ENCODE data around the gene FLT3LG.
A peak's percentile ranks its signal among the peaks of the same experiment; 100 is the strongest.
"Not testable (repeated sequence)": the region's sequence is repeated elsewhere in the genome, so short reads cannot be mapped to it uniquely, and the experiment has no call there.

FLT3LG gene

GRCh38 chr19:49463960-49464740 is 9.9 kb upstream of the FLT3LG start:
- DNase-seq: no peak

- DNase-seq: no peak
These were observed 8.6 kb upstream of the FLT3LG start for GRCh38 chr19:49465371-49465770.

DNA sequence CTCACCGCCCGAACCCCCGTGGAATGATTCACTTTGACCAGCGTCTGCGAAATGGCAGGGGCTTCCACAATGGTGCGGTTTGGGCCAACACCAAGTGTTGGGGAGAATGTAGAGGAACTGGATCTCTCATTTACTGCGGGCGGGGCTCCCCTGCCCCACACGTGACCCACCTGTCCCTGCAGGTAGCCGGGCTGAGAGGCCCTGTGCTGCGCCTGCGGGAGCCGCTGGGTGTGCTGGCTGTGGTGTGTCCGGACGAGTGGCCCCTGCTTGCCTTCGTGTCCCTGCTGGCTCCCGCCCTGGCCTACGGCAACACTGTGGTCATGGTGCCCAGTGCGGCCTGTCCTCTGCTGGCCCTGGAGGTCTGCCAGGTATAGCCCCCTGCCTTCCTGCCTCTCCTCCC is 5.8 kb upstream of the FLT3LG start:
- DNase-seq: no peak

DNA sequence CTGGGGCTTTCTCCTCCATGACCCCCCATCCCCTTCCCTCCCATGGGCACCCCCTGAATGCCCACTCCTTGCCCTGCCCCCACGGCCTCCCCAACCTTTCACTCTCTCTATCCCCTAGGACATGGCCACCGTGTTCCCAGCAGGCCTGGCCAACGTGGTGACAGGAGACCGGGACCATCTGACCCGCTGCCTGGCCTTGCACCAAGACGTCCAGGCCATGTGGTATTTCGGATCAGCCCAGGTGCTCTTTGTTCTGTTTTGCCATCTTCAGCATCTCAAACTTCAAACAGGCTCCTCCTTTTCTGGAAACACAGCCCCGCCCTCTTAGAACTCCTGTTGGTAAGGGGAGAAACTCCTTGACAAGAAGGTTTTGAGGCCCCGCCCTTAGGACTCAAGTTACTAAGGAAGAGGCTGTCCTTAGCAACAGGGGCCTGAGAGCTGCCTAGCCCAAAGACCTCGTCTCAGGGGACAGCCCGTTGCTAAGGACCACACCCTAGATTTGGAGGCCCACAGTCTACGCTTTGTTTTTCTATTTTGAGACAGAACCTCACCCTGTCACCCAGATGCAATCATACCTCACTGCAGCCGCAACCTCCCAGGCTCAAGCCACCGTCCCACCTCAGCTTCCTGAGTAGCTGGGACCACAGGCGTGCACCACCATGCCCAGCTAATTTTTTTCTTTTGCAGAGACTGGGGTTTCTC is 5.1 kb upstream of the FLT3LG start:
- DNase-seq: no peak

DNA sequence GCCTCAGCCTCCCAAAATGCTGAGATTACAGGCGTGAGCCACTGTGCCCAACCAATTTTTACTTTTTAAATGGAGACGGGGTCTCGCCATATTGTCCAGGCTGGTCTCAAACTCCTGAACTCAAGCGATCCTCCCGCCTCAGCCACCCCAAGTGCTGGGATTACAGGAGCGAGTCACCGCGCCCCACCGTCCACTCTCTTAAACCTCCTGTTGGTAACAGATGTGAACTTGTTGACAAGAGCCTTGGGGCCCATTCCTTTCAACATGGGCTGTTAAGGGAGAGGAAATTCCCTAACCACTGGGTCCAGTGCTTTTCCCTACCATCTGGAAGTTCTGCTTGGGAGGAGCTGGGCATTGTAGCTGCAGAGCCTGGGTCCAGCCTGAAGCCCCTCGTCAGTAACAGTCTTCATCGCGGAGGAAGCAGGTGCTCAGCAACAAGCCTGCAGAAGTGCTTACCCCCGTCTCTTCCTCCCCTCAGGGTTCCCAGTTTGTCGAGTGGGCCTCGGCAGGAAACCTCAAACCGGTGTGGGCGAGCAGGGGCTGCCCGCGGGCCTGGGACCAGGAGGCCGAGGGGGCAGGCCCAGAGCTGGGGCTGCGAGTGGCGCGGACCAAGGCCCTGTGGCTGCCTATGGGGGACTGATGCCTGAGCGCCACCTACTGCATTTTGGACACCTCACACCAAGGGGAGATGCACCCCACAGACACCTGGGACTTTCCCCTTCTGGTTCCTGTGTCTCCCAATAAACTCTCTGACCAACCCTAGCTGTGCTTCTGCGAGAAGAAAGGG is 4.0 kb upstream of the FLT3LG start:
- no peak for DNase-seq

GRCh38 chr19:49470615-49470978 is 3.4 kb upstream of the FLT3LG start:
- no peak for DNase-seq

DNA sequence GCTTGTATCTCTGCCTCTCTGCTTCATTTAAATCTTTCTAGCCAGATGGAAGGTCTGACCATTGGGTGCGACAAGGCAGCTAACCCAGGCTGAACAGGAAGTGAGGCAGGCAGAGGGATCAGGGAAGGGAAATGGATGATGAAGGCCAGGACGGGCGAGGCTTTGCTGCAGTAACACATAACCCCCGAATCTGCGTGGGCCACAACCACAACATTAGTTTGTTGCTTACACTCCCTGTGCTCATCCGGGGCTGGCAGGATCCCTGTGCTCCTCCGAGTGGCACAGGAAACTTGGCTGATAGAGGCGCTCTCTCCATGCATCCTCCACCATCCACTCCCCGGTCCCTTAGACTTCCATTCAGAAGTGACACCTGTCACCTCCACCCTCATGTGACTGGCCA is 1.1 kb upstream of the FLT3LG start:
- no peak for DNase-seq

DNA sequence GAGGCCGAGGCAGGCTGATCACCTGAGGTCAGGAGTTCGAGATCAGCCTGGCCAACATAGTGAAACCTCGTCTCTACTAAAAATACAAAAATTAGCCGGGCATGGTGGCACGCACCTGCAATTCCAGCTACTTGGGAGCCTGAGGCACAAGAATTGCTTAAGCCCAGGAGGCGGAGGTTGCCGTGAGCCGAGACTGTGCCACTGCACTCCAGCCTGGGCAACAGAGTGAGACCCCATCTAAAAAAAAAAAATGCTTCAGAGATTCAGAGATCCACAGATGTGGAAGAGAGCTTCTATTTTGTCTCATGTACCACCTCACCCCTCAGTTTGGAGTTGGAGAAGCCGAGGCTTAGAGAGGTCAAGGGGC is 531 bp upstream of the FLT3LG start:
- not testable (repeated sequence) for DNase-seq

GRCh38 chr19:49474542-49474924 is 518 bp downstream of the FLT3LG start:
- DNase-seq: no peak

GRCh38 chr19:49475191-49475917 is 1.3 kb downstream of the FLT3LG start:
- DNase-seq: no peak

- DNase-seq: peak; percentile 68
These were observed 2.2 kb downstream of the FLT3LG start for GRCh38 chr19:49475995-49476880.

DNA sequence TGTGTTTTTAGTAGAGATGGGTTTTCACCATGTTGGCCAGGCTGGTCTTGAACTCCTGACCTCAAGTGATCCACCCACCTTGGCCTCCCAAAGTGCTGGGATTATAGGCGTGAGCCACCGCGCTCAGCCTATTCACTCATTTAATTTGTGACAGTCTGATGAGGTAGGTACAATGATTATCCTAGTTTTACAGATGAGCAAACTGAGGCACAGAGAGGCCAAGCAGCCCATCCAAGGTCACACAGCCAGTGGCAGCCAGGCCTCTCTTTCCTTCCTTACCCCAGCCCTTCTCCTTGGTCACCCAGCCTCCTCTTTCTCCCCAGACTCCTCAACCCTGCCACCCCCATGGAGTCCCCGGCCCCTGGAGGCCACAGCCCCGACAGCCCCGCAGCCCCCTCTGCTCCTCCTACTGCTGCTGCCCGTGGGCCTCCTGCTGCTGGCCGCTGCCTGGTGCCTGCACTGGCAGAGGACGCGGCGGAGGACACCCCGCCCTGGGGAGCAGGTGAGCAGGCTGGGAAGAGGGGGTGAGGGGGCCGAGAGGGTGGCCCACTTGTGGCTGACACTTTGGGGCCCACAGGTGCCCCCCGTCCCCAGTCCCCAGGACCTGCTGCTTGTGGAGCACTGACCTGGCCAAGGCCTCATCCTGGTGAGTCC is 6.1 kb downstream of the FLT3LG start:
- DNase-seq: no peak

DNA sequence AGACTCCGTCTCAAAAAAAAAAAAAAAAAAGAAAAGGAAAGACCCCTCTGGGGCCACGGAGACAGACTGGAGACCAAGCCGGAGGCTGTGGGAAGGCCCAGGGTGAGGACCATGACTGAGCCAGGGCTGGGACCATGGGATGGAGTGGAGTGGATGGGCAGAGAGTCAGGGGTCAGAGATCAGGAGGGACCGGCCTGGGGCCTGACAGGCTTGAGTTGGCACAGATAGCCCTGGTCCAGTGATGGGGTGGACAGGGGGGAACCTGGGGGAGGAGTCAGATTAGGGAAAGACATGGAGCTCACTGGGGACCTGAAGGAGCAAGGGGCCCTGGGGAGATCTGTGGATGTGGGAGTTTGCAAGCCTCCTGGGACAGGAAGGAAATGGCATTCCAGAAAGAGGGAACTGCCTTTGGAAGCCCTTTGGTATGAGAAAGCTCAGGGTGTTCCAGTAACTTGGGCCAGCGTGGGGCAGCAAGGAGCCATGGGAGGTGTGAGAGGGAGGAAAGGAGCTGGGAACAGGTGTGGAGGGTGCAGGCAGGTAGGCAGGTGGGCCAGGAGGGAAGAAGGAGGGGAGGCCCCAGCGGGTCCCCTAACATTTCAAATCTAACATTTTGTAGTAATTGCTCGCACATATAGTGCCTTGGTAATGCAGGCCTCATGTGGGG is 7.1 kb downstream of the FLT3LG start:
- DNase-seq: no peak

DNA sequence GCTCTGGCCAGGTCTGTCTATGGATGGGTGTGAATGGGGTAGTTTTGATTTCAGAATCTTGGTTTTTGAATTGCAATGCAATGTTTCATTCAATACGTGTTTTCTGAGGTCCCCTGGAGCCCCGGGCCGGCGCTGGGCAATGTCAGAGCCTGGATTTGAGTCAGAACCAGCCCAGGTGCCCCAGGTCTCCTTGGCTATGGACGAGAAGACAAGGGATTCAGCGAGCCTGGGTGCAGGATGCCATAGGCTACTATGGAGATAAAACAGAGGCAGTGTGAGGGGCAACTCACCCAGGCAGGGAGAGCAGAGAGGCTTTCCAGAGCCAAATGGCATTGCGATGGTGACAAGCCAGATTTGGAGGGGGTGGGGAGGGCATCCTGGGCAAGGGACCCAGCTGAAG is 12.2 kb downstream of the FLT3LG start:
- no peak for DNase-seq

DNA sequence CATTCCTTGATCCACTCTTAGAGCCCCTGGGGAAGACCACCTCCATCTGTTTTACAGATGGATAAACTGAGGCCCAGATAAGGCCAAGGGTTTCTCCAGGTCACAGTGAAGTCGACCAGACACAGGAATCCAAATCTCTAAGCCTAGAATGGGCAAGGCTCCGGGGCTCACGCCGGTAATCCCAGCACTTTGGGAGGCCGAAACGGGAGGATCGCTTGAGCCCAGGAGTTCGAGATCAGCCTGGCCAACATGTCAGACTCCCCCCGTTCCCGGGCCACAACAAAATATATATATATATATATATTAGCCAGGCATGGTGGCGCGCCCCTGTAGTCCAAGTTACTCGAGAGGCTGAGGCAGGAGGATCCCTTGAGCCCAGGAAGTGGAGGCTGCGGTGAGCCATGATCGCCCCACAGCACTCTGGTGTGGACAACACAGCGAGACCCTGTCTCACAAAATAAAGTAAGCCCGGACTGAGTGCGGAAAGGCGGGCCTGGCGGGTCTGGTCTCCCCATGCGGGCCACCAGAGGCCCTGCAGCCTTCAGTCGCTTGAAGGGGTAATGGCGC is 12.8 kb downstream of the FLT3LG start:
- DNase-seq: no peak

DNA sequence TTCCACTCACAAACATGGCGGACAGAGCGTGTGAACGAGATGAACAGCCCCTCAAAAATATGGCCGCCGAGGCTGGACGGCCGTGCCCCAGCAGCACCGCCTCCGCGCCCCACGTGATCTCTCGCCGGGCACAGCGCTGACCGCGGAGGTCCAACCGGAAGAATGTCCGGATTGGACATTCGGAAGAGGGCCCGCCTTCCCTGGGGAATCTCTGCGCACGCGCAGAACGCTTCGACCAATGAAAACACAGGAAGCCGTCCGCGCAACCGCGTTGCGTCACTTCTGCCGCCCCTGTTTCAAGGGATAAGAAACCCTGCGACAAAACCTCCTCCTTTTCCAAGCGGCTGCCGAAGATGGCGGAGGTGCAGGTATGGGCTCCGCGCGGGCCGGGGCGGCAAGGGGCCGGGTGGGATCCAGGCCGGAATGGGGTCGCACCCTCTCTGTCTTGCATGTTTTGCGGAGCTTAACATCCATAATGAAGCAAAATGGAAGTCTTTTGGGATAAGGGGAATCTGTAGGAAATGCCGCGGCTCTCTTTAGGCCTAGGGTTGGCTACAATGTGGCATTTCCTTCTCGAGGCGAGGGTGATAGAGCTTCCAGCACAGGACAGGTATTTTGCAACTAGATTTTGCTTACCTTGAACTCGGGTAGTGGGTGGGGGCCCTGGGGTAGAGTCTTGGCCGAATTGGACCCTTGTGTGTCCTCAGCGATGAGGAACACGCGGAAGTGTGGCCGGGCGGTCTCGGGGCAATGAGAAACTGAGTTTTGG is 13.4 kb downstream of the FLT3LG start, which contains the start of gene RPL13A:
RPL13A (plus strand) TSS at position 332 of the 769 bp plus-strand sequence; CDS start at position 354, 22 bp downstream.
- DNase-seq: peak; percentile 98

DNA sequence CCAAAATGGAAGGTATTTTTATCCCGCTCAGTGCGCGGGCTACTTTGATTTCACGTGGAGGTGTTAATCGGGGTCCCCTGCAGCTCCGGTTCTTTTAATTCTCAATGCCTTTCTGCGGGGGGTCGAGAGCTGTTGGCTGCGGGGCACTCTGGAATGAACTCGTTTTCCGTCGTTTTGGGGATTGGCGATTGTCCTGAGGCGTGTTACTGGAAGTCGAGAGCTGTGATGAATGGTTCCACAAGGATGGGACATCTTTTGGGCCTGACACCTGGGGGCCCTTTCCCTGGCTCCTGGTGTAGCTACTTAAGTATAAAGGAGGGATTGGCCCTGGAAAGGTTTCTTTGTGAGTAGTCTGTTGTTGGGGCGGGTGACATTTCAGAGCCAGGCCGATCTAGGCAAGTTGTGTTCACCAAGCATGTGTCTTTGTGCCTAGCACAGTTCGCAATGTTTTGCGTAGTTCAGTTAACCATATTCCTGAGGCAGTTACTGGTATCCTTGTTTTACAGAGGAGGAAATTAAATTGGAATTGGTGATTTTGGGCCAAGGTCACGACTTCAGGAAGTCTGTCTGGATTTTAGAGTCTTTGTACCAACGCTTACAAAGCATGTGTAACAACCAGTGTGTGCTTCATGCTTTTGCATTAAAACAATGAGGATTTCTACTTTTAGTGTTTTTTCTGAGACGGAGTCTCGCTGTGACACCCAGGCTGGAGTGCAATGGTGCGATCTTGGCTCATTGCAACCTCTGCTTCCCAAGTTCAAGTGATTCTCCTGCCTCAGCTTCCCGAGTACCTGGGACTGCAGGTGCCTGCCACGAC is 14.2 kb downstream of the FLT3LG start:
- no peak for DNase-seq

GRCh38 chr19:49488863-49489537 is 15.0 kb downstream of the FLT3LG start:
- no peak for DNase-seq
